HuH-7.5 (cell line): ENCODE results near the gene CPEB2.
"Not testable (repeated sequence)": the region's sequence is repeated elsewhere in the genome, so short reads cannot be mapped to it uniquely, and the experiment has no call there.

Experiments
- DNase-seq: peaks from one replicate; pipeline ENCODE4 v3.0.0; 2011; ENCODE audit warnings: low spot score

Gene CPEB2

DNA sequence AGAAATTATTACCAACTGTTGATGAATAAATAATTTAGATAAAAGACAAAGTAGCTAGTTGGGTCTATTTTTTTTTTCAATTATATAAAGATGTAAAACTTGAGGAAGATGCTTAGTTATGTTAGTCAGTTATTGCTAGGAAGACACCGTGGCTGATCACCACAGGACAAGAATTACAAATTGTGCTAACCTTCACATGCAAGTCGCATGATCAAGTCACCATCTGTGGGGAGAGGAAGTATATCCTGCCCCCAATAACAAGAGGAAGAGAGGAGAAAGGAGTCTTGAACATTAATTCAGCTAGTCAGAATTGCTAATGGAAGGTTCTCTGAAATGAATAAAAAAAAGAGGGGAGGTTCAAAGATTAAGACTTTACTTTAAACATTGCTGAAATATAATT is 52.3 kb downstream of the CPEB2 start:
- DNase-seq: no peak

DNA sequence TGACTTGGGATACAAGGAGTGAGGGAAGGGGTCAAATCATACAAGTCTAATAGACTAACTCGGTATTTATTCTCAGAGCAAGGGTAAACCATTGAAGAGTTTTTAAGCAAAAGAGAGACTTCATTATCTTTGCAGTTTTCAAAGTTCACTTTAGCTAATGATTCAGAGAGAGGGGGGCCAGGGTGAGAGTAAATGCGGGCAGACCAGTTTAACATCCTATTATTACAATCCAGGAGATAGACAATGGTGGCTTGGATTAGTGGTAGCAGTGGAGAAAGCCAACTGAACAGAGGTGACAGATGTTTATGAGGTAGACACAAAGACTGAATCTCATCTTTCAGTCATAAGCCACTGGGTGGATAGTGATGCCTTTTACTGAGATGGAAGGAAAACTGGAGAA is 57.9 kb downstream of the CPEB2 start:
- DNase-seq: no peak

DNA sequence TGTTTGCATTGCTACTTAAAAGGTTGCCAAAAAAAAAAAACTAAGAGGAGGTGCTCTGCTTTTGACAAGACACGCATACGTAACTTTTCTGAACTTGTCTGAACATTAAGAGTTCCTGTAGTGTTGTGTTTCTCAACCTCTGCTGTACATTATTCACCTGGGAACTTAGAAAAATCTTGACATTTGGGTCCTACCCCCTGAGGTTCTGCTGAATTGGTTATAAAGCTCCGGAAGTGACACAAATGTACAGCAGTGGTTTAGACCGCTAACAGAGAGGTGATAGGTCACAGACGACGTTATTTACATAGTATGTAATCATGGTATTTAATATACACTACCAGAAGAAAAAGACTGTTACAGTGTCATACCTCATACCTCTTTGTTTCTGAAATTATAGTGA is 61.1 kb downstream of the CPEB2 start:
- DNase-seq: no peak

DNA sequence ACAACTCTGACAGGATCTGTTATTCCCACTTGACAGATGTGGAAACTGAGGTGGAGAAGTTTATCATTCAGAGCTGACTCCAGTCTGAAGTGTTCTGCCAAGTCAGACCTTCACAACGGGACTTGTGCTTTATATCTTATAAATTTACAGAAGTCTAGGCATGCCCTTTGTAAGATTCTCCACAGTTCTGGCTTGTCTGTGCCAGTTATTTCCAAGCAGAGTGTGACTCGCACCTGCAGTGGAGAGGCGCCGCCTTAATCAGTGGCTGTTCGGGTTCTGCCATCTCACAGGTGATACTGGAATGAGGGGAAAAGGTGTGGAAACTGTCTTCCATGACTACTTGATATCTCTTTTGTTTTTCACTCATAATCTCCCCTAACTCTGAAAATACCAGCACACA is 63.2 kb downstream of the CPEB2 start:
- no peak for DNase-seq

DNA sequence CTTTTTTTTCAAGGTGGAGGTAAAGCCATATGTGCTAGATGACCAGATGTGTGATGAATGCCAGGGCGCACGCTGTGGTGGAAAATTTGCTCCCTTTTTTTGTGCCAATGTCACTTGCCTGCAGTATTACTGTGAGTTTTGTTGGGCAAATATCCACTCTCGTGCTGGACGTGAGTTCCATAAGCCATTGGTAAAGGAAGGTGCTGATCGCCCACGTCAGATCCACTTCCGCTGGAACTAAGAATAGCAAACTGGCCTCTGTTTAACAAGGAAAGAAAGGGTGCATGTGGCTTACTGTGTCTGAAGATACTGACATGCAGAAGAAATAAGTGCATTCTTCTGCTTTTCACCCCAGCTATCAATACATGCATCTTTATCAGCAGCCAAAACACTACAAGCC is 63.9 kb downstream of the CPEB2 start:
- DNase-seq: no peak

DNA sequence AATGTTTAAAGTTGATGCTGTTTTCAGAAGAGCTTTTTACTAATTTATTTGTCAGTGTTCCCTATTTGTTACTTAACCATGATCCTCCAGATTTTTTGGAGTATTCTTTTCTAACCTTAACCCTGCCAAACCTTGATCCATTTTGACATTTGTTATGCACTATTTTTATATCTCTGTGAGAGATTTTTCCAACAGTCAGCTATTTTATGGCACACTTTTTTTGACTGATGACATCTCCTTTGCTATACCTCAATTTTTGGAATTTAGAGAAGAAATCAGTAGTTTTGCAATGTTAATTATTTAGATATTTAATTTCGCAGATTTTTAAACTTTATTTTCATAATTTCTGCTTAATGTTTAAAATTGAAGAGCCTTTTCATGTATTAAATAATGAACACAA is 66.0 kb downstream of the CPEB2 start:
- no peak for DNase-seq

DNA sequence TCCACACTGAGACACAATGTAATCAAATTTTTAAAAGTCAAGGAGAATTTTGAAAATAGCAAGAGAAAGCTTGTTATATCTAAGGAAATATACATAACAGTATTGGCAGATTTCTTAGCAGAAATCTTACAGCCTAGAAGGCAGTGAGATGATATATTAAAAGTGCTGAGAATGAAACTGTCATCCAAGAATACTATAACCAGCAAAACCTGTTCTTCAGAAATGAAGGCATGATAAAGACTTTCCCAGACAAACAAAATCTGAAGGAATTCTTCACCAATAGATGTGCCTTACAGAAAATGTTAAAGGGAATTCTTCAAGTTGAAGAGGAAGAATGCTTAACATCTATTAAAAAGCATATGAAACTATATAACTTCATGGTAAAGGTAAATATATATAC is 73.6 kb downstream of the CPEB2 start:
- DNase-seq: no peak

DNA sequence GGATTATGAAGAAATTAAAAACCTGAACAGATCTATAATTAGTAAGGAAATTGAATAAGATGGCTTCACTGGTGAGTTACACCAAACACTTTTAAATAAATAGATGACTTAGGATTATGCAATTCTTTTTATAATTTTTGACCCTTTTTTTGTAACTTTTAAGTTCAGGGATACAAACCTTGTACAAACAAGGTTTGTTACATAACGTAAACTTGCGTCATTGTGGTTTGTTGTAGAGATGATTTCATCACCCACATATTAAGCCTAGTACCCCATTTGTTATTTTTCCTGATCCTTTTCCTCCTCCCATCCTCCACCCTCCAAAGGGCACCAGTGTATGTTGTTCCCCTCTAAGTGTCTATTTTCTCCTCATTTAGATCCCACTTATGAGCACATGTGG is 75.7 kb downstream of the CPEB2 start:
- DNase-seq: no peak

DNA sequence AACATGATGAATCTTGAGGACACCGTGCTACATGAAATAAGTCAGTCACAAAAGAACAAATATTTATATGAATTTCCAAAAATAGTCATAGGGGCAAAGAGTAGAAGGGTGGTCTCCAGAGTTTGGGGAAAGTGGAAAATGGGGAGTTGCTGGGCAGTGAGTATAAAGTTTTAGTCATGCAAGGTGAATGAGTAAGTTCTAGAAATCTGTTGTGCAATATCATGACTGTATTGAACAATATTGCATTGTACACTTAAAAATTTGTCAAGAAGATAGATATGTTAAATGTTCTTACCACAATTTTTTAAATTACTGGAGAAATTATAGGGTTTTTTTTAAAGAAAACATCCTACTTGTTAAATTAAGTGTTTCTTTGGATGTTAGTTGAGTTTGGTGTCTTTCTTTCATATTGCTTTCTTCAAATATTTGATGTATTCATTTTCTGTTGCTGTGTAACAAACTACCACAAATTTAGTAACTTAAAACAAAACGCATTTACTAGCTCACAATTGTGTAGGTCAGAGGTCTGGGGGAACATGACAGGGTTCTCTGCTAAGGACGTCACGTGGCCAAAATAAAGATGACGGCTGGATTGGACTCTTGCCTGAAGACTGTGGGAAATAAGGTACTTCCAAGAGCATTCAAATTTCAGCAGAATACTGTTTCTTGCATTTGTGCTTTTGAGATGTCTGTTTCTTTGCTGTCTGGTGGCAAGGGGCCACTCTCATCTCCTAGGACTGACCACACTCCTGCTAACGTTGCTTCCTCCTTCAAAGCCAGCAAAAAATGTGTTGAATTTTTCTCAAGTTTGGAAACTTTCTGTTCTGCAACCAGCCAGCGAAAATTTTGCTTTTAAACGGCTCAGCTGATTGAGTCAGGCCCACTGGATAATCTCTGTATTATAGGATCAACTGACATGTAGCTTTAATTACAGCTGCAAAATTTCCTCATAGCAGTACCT is 76.7 kb downstream of the CPEB2 start:
- DNase-seq: no peak

DNA sequence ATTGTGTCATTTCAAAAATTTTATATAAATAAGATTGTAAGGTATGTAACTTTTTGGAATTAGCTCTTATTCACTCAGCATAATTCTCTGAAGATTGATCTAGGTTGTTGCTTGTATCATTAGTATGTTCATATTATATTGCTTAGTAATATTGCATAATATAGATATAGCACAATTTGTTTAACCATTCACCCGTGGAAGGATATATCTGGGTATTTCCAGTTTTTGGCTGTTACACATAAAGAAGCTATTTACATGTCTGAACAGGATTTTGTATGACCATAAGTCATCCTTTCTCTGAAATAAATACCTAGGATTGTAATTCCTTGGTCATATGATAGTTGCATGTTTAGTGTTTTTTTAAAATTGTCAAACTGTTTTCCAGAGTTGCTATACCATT is 82.5 kb downstream of the CPEB2 start:
- DNase-seq: no peak

DNA sequence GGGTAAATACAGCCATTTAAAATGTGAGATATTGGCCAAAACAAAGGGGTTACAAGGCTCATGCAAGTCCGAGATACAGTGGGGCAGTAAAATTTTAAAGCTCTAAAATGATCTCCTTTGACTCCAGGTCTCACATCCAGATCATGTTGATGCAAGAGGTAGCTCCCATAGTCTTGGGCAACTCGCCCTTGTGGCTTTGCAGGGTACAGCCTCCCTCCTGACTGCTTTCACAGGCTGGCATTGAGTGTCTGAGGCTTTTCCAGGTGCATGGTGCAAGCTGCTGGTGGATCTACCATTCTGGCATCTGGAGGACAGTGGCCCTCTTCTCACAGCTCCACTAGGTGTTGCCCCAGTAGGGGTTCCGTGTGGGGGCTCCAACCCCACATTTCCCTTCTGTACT is 83.5 kb downstream of the CPEB2 start:
- DNase-seq: not testable (repeated sequence)

DNA sequence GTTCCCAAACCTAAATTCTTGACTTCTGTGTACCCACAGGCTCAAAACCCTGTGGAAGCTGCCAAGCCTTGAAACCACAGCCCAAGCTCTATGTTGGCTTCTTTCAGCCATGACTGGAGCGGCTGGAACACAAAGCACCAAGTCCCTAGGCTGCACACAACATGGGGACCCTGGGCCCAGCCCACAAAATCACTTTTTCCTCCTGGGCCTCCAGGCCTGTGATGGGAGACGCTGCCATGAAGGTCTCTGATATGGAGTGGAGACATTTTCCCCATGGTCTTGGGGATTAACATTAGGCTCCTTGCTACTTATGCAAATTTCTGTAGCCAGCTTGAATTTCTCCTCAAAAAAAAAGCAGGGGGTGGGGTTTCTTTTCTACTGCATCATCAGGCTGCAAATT is 84.0 kb downstream of the CPEB2 start:
- not testable (repeated sequence) for DNase-seq

DNA sequence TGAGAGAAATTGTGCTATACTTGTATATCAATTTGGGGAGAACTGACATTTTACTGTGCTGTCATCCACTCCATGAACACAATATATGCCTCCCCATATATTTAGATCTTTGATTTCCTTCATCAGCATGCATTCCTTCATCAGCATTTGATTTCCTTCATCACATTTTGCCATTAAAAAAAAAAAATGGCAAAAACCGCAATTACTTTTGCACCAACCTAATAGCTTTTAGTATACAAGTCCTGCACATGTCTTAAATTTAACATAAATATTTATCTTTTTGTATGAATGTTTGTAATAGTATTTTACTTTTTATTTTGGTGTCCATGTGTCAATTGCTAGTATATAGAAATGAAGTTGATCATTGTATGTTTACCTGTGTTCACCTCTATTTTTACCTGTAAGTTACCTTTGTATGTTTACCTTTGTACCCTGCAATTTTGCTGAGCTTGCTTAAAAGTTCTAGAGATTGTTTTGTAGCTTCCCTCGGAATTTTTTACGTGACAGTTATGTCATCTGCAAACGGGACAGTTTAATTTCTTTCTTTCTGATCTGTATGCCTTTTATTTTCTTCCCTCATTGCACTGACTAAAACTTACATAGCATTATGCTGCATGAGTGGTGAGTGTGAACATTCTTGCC is 86.2 kb downstream of the CPEB2 start:
- DNase-seq: no peak

DNA sequence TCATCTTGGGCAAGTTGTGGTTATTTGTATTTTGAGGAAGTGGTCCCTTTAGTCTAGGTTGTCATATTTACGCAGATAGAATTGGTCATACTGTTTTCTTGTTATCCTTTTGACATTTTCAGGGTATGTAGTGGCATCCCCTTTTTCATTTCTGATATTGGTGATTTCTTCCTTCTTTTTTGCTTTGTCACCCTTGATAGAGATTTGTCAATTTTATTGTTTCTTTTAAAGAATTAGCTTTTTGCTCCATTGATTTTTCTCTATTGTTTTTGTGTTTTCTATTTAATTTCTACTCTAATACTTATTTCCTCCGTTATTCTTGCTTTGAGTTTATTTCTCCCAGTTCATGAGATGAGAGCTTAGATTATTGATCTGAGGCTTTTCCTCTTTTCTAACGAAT is 87.7 kb downstream of the CPEB2 start:
- no peak for DNase-seq

DNA sequence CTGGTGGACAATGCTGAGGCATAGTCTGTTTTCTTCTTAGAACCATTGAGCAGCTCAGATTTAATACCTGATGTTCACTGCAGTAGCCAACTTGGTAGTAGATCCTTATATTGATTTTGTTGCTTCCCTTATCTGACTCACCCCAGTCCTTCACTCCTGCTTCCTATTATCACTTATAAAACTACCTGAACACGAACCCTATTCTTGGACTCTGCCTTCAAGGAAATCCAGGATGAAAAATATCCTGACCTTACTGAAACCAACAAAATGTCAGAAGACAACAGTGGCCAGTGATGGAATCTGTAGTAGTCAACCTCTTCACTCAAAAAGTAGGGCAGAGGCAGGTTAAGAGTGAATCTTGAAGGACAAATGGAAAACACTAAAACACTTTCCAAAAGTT is 98.1 kb downstream of the CPEB2 start:
- DNase-seq: no peak

DNA sequence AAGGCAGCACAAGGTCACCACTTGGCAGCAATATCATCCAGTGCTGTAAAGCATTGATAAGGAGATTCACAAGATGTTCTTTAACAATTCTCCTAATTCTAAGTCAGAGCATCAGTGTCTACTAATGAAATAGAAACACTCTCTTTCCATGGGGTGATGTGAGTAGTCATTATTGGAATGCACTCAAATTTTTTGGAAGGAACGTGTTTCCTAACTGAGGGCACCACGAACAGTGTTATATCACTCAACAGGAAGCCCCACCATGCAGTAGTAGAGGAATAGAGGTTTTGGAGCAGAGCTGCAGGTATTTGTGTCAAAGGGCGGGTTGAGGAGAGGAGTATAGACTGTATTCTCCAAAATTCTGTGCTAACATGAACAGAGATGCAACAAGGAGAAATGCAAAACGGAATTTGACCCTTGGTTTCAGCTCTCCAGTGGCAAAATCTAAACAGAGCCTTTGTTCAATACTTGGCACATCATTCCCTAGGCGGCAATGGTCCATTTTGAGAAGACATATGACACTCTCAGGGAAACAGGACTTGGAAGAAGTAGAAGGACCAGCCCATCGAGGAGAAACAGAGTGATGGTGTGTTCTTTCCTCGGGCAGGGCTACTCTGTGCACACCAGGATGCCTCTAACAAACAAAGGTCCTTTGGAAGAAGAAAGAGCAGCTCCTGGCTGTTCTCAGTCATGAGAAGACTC is 98.9 kb downstream of the CPEB2 start:
- DNase-seq: no peak

DNA sequence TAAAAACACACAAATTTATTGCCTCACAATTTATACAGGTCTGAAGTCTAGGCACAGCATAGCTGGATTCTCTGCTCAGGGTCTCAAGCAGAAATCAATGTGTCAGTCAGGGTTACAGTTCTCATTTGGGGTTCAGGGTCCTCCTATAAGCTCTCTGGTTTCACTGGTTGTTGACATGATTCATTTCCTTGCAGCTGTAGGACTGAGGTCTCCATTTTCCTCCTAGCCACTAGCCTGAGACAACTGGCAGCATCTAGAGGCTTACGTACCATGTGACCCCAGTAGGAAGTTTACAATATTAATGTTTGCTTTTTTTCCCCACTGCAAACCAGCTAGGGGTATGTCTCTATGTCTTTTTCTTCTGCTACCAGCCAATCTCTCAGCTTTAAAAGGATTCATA is 102.5 kb downstream of the CPEB2 start:
- DNase-seq: no peak

DNA sequence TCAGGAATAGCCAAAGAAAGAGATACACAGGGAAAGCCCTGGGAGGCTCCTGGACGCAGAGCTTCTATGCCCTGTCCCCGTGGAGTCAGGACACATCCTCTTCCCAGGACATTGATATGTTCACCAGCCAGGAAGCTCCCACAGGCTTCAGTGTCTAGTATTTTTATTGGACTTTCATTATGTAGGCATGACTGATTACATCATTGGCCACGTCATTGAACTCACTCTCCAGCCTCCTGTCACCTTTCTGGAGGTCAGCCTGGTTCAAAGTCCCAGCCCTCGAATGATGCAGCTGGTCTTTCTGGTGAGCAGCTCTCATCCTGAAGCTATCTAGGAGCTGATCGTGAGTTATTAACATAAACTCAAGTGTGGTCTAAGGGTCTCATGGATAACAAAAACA is 104.1 kb downstream of the CPEB2 start:
- no peak for DNase-seq

DNA sequence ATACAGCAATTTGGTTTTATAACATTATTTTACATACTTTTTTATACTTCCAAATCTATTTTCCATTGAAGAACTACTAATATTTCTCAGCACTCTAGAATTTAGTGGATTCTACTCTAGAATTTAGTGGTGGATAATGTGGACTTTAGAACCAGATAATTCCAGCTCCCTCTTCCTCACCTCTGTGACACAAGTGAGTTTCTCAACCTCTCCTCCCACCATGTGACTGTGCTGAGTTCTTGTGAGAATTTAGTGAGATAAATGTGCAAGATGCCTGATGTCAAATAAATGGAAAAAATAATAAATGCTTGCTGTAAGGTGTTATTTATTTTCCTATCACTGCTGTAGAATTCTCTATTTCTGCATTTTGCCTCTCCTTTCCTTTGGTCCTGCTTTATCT is 107.3 kb downstream of the CPEB2 start:
- no peak for DNase-seq

DNA sequence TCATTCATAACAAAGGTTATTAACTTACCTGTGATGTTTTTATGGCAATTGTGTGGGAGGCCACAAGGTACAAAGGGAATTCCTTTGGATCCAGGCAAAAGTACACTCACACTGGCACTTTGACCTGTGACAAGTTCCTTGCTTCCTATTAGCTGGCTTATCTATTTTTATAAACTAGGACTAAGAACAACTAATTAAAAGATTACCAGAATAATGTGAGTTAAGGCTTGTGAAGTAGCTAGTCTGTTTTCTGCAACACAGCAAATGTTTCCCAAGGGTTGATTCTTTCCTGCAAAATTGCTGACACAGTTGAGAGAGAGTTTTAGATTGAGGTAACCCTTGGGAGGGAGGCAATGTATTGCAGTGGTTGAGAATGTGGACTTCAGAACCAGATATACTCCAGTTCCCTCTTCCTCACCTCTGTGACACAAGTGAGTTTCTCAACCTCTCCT is 107.9 kb downstream of the CPEB2 start:
- no peak for DNase-seq

DNA sequence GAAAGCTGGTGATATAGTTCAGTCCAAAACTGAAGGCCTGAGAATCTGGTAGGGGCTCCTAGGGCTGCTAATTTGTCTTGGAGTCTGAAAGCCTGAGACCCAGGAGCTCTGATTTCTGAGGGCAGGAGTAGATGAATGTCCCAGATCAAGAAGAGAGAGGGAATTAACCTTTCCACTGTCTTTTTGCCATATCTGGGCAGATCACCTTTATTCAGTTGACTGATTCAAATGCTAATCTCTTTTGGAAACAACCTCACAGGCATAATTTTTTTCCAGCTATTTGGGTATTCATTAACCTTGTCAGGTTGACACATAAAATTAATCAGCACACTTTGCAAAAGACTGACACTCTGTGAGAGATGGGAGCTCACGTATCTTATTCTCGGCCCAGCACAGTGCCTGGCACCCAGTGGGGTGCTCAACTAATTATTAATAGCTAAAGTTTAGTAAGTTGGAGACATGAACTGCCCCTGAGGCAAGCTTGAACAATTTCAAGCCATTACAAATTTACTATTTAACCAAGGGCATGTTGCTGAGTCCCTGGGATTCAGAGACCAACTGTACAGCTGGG is 114.3 kb downstream of the CPEB2 start:
- DNase-seq: no peak

DNA sequence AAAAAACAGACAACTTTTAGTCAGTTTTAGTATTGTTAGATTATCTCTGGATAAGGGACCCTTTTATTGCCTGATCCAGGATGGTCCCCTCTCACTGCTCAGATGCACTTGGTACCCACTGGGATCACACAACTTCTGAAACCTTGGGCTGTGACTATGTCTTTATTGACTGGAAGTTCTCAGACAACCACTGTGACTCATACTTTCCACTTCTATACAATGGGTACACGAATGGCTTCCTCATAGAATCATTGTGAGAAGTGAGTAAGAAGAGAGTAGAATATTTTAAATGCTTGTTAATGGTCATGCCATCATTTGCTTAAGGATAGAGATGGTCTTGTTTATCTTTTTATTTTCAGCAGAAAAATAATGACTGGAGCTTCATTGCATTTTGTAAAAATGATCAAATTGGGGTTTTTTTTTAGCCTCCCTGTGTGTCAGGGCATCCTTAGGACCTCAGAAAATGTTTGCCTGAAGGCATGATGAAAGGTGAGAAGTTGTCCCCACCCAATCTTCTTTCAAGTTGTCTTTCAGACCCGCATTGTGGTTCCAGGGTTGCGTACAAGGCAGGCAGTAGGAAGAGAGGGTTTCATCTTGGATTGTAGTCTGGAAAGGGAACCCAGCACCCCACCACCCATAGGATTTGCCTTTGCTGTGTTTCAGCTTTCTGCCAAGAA is 115.1 kb downstream of the CPEB2 start:
- DNase-seq: no peak
